Keratinocyte (primary cell): ENCODE data around the gene LRP1B.

ENCODE experiments used
- EZH2 ChIP-seq: IDR thresholded peaks from one replicate; pipeline ENCODE4 v1.6.1; 2012; ENCODE audit warnings: inconsistent platforms, mild to moderate bottlenecking, low read length, moderate library complexity
- TF ChIP-seq, protein P1 (sequence below), 3 experiments: IDR thresholded peaks in 1 of 3; conservative IDR thresholded peaks in 1 of 3; optimal IDR thresholded peaks in 1 of 3; 2 replicates in 2 of 3; 3 replicates in 1 of 3; pipeline versions ENCODE3 to v1.5.1; 2011; ENCODE audit warnings: low read length in 3 of 3, mild to moderate bottlenecking in 3 of 3, moderate library complexity in 2 of 3, control low read depth in 1 of 3, inconsistent platforms in 1 of 3; ENCODE audit not compliant: insufficient read depth in 2 of 3; ENCODE audit errors: extremely low read depth in 1 of 3

DNA sequence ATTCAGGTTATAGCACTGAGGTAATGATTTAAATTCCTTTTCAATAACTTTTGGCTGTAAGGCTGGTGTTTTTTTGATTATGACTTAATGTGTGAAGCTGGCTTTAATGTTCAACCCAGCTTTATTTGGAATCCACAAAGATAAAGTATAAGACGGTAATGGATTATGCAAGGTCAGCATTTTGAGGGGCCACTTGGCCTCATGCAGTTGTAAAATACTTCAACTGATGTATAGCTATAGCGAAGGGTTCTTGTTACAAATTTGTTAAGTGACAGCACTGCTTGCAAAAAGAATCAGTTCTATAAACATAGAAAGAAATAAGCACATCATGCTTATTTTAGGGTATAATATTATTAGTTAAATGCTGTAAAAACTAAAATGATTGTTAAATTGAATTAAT lies 36.6 kb downstream of the LRP1B start:
- TF ChIP-seq, protein P1, sequence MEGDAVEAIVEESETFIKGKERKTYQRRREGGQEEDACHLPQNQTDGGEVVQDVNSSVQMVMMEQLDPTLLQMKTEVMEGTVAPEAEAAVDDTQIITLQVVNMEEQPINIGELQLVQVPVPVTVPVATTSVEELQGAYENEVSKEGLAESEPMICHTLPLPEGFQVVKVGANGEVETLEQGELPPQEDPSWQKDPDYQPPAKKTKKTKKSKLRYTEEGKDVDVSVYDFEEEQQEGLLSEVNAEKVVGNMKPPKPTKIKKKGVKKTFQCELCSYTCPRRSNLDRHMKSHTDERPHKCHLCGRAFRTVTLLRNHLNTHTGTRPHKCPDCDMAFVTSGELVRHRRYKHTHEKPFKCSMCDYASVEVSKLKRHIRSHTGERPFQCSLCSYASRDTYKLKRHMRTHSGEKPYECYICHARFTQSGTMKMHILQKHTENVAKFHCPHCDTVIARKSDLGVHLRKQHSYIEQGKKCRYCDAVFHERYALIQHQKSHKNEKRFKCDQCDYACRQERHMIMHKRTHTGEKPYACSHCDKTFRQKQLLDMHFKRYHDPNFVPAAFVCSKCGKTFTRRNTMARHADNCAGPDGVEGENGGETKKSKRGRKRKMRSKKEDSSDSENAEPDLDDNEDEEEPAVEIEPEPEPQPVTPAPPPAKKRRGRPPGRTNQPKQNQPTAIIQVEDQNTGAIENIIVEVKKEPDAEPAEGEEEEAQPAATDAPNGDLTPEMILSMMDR (optimal IDR thresholded peaks at IDR 0.05 in 1 of 3, IDR thresholded peaks at IDR 0.05 in 1 of 3, conservative IDR thresholded peaks at IDR 0.05 in 1 of 3; ENCODE audit: extremely low read depth in 1 of 3, insufficient read depth in 2 of 3, low read length in 3 of 3), result no peak
- TF ChIP-seq EZH2, result no peak
